Liver (tissue), 9 donors: ENCODE results near the gene BCAP29. TPM values are rescaled to one million over a fixed set of nuclear protein-coding genes. Genes with fewer than 3 reads are reported as not detected.

Source experiments
- DNase-seq: peaks from one replicate; pipeline ENCODE4 v3.0.0-alpha.2; 2017; ENCODE audit warnings: low spot score
- H3K27ac ChIP-seq, 2 donors: one replicate each; pipeline ENCODE4 v1.7.0; 2013; ENCODE audit warnings: inconsistent platforms in 2 of 2, low read length in 2 of 2, control low read depth in 1 of 2, low read depth in 1 of 2, mild to moderate bottlenecking in 1 of 2
- H3K27me3 ChIP-seq, 4 donors: one replicate each; pipeline versions ENCODE4 v1.6.1 to v1.7.0; 2013; ENCODE audit warnings: low read length in 3 of 4, inconsistent platforms in 1 of 4, mild to moderate bottlenecking in 1 of 4, moderate library complexity in 1 of 4; ENCODE audit not compliant: control insufficient read depth in 4 of 4, insufficient read depth in 4 of 4
- H3K36me3 ChIP-seq, 4 donors: one replicate each; pipeline versions ENCODE4 v1.6.1 to v1.7.0; 2013; ENCODE audit warnings: low read length in 3 of 4, mild to moderate bottlenecking in 3 of 4, low read depth in 1 of 4, moderate library complexity in 1 of 4; ENCODE audit not compliant: control insufficient read depth in 4 of 4, insufficient read depth in 3 of 4
- H3K4me1 ChIP-seq, 4 donors: one replicate each; pipeline versions ENCODE4 v1.6.1 to v1.7.0; 2013; ENCODE audit warnings: low read length in 3 of 4, mild to moderate bottlenecking in 3 of 4, moderate library complexity in 1 of 4; ENCODE audit not compliant: control insufficient read depth in 4 of 4, insufficient read depth in 4 of 4
- H3K4me3 ChIP-seq, 3 donors: one replicate each; pipeline versions ENCODE4 v1.6.1 to v1.7.0; 2013; ENCODE audit warnings: low read length in 3 of 3, control low read depth in 1 of 3, low read depth in 1 of 3, mild to moderate bottlenecking in 1 of 3
- H3K9ac ChIP-seq, 2 donors: one replicate each; pipeline ENCODE4 v1.7.0; 2013; ENCODE audit warnings: low read length in 2 of 2, mild to moderate bottlenecking in 2 of 2, moderate library complexity in 2 of 2, control low read depth in 1 of 2, low read depth in 1 of 2
- H3K9me3 ChIP-seq, 4 donors: one replicate each; pipeline versions ENCODE4 v1.6.1 to v1.7.0; 2013; ENCODE audit warnings: low read length in 3 of 4; ENCODE audit not compliant: control insufficient read depth in 4 of 4
- ATF3 ChIP-seq: IDR thresholded peaks from 2 replicates; pipeline ENCODE4 v1.6.1; 2016; ENCODE audit warnings: antibody characterized with exemption
- CTCF ChIP-seq: fragments of 150-350 bp; IDR thresholded peaks from 2 replicates; pipeline ENCODE4 v1.5.1; 2017; ENCODE audit warnings: improper control_type of control experiment, low read depth, low read length; ENCODE audit not compliant: missing input control
- EGR1 ChIP-seq, 2 donors: IDR thresholded peaks; 2 replicates each; pipeline ENCODE4 v1.6.1; 2016 to 2018; ENCODE audit warnings: antibody characterized with exemption in 2 of 2, low read depth in 2 of 2
- FOXA1 ChIP-seq: IDR thresholded peaks from 2 replicates; pipeline ENCODE4 v1.6.1; 2016; ENCODE audit warnings: antibody characterized with exemption
- FOXA2 ChIP-seq: IDR thresholded peaks from 2 replicates; pipeline ENCODE4 v1.6.1; 2016; ENCODE audit warnings: antibody characterized with exemption
- GABPA ChIP-seq, 2 donors: IDR thresholded peaks in 1 of 2; conservative IDR thresholded peaks in 1 of 2; 2 replicates each; pipeline ENCODE4 v1.6.1; 2016; ENCODE audit warnings: antibody characterized with exemption in 2 of 2, mild to moderate bottlenecking in 1 of 2, moderate library complexity in 1 of 2
- HNF4A ChIP-seq, 2 donors: conservative IDR thresholded peaks; 2 replicates each; pipeline ENCODE4 v1.6.1; 2016; ENCODE audit warnings: antibody characterized with exemption in 2 of 2, mild to moderate bottlenecking in 2 of 2
- HNF4G ChIP-seq: IDR thresholded peaks from 2 replicates; pipeline ENCODE4 v1.6.1; 2016; ENCODE audit warnings: antibody characterized with exemption
- JUND ChIP-seq, 2 donors: IDR thresholded peaks; 2 replicates each; pipeline ENCODE4 v1.6.1; 2016; ENCODE audit warnings: antibody characterized with exemption in 2 of 2
- MAX ChIP-seq: IDR thresholded peaks from 2 replicates; pipeline ENCODE4 v1.6.1; 2016; ENCODE audit warnings: antibody characterized with exemption
- NR2F2 ChIP-seq: IDR thresholded peaks from 2 replicates; pipeline ENCODE4 v1.6.1; 2016; ENCODE audit warnings: antibody characterized with exemption
- RAD21 ChIP-seq, 2 donors: IDR thresholded peaks; 2 replicates each; pipeline ENCODE4 v1.6.1; 2016; ENCODE audit warnings: antibody characterized with exemption in 2 of 2, mild to moderate bottlenecking in 2 of 2
- REST ChIP-seq: IDR thresholded peaks from 2 replicates; pipeline ENCODE4 v1.6.1; 2016; ENCODE audit warnings: antibody characterized with exemption, mild to moderate bottlenecking
- RXRA ChIP-seq, 2 donors: IDR thresholded peaks; 2 replicates each; pipeline ENCODE4 v1.6.1; 2017 to 2018; ENCODE audit warnings: antibody characterized with exemption in 2 of 2, mild to moderate bottlenecking in 1 of 2
- SP1 ChIP-seq: IDR thresholded peaks from 2 replicates; pipeline ENCODE4 v1.6.1; 2018; ENCODE audit warnings: antibody characterized with exemption, mild to moderate bottlenecking
- TAF1 ChIP-seq: conservative IDR thresholded peaks from 2 replicates; pipeline ENCODE4 v1.6.1; 2016; ENCODE audit warnings: antibody characterized with exemption, mild to moderate bottlenecking
- YY1 ChIP-seq: IDR thresholded peaks from 2 replicates; pipeline ENCODE4 v1.6.1; 2016; ENCODE audit warnings: antibody characterized with exemption, mild to moderate bottlenecking
- ZBTB33 ChIP-seq: IDR thresholded peaks from 2 replicates; pipeline ENCODE4 v1.6.1; 2016; ENCODE audit warnings: antibody characterized with exemption
- WGBS: extraction: QIAGEN DNeasy Blood & Tissue Kit; methylation state at CpG from one replicate; pipeline ENCODE4 v1.1.7; 2013; 5-methylcytosine and 5-hydroxymethylcytosine counted together
- polyA plus RNA-seq, 2 donors: library from polyadenylated mRNA; stranded (reverse) in 1 of 2; unstranded in 1 of 2; fragments of 200-250 nt in 1 of 2; fragments of >200 nt in 1 of 2; fragmentation: Nextera tagmentation in 1 of 2; extraction: Ambion mirVana in 1 of 2; gene quantifications; one replicate each; pipeline versions ENCODE4 v1.2.1 to v1.2.3, GENCODE V29; 2013 to 2015
- total RNA-seq, 2 donors: library from RNA; depleted of rRNA; stranded (reverse); fragments of >200 nt; gene quantifications; one replicate each; pipeline ENCODE4 v1.2.3, GENCODE V29; 2014
- donor health status: healthy.
- donor health status: healthy.
- donor health status: healthy.
- donor health status: healthy.
- donor health status: healthy.

The BCAP29 gene
- total and polyA plus RNA-seq, 4 donors, result 19.5 to 77.7 (median 36.9) TPM

- DNase-seq, result no peak
- Histone ChIP-seq H3K9ac (no peak overlapping the region), H3K27ac (no peak overlapping the region), H3K27me3 (no peaks in the 10 kb centered on the region), H3K36me3 (peaks cover 0 to 17% (median 9%) of the 10 kb centered on the region in 4 donors), H3K9me3 (no peaks in the 10 kb centered on the region), H3K4me3 (no peak overlapping the region), H3K4me1 (no peaks in the 10 kb centered on the region)
- no peak for TF ChIP-seq HNF4A (conservative IDR thresholded peaks at IDR 0.05)
- no peak for TF ChIP-seq MAX
- TF ChIP-seq HNF4G, result no peak
- no peak for TF ChIP-seq ZBTB33
- TF ChIP-seq ATF3, result no peak
- no peak for TF ChIP-seq CTCF
- WGBS, result 86% methylated on average over 5 of the region's 5 CpGs
Measured at GRCh38 chr7:107596881-107597581, 17.0 kb downstream of the BCAP29 start.

- WGBS, result 86% methylated on average over 1 of the region's 1 CpG
- no peak overlapping the region for H3K27ac ChIP-seq
- DNase-seq, result no peak
- TF ChIP-seq TAF1, result no peak
- TF ChIP-seq RXRA (IDR thresholded peaks at IDR 0.05), result no peak
- TF ChIP-seq GABPA (IDR thresholded peaks at IDR 0.05 in 1 of 2, conservative IDR thresholded peaks at IDR 0.05 in 1 of 2), result no peak
- no peak for TF ChIP-seq EGR1 (IDR thresholded peaks at IDR 0.05; ENCODE audit: low read depth in 2 of 2)
- TF ChIP-seq REST, result no peak
- TF ChIP-seq MAX, result no peak
- TF ChIP-seq RAD21 (IDR thresholded peaks at IDR 0.05), result no peak
- TF ChIP-seq JUND (IDR thresholded peaks at IDR 0.05), result no peak
- no peak for TF ChIP-seq YY1
- TF ChIP-seq ATF3, result no peak
- TF ChIP-seq CTCF, result no peak
- TF ChIP-seq SP1, result no peak
- no peak for TF ChIP-seq FOXA1
- TF ChIP-seq ZBTB33, result no peak
- TF ChIP-seq FOXA2, result no peak
- no peak for TF ChIP-seq HNF4A (conservative IDR thresholded peaks at IDR 0.05)
- TF ChIP-seq NR2F2, result no peak
- TF ChIP-seq HNF4G, result no peak
- no peaks in the 10 kb centered on the region for H3K27me3 ChIP-seq
- peaks cover 0 to 17% (median 9%) of the 10 kb centered on the region in 4 donors for H3K36me3 ChIP-seq
- H3K4me1 ChIP-seq, result no peaks in the 10 kb centered on the region
- no peaks in the 10 kb centered on the region for H3K9me3 ChIP-seq
- no peak overlapping the region for H3K9ac ChIP-seq
- H3K4me3 ChIP-seq, result no peak overlapping the region
Measured at GRCh38 chr7:107597582-107597916, 17.5 kb downstream of the BCAP29 start.
